ENCODE data around the gene PLIN3. TPM values are rescaled to one million over a fixed set of nuclear protein-coding genes. Genes with fewer than 3 reads are reported as not detected.
A peak's percentile ranks its signal among the peaks of the same experiment; 100 is the strongest.
"Not testable (repeated sequence)": the region's sequence is repeated elsewhere in the genome, so short reads cannot be mapped to it uniquely, and the experiment has no call there.

PLIN3 gene
- total and polyA plus RNA-seq, 2 experiments from 2014 or later = 38.0 to 59.9 TPM

DNA sequence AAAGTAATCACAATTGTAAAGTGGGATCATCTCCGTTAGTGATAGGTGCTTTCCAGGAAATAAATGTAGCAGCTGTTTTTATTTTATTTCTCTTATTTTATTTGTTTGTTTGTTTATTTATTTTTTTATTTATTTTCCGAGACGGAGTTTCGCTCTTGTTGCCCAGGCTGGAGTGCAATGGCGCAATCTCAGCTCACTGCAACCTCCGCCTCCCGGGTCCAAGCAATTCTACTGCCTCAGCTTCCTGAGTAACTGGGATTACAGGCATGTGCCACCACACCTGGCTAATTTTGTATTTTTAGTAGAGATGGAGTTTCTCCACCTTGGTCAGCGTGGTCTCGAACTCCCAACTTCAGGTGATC, 35.5 kb downstream of the PLIN3 start:
- not testable (repeated sequence) for H3K27ac ChIP-seq (ENCODE audit: low read depth); H3K9me2 ChIP-seq (ENCODE audit: insufficient read depth); DNase-seq (ENCODE audit: low spot score); H3F3A ChIP-seq (replicated peaks; ENCODE audit: low read depth); ATAC-seq; H3K36me3 Mint-ChIP-seq (ENCODE audit: low read depth); H4K20me1 ChIP-seq (replicated peaks; ENCODE audit: insufficient read depth); H3K36me3 ChIP-seq (ENCODE audit: insufficient read depth); H3K79me2 ChIP-seq (replicated peaks; ENCODE audit: insufficient read depth); H3K4me1 Mint-ChIP-seq; H3K9me3 Mint-ChIP-seq; H3K4me1 ChIP-seq (ENCODE audit: insufficient read depth); H3K27ac Mint-ChIP-seq
- H3K4me2 ChIP-seq = peak overlapping the region; percentile 87
- H3K27me3 ChIP-seq (ENCODE audit: insufficient read depth) = peaks cover 27% of the 10 kb centered on the region
- Mint-ChIP-seq H3K27me3 (ENCODE audit: insufficient read depth, low read depth, poor library complexity) (peaks cover 18% of the 10 kb centered on the region), H3K4me3 (peak overlapping the region; percentile 69)
- peak overlapping the region; percentile 71 for H3K4me3 ChIP-seq
- peak overlapping the region; percentile 98 for H2AFZ ChIP-seq

DNA sequence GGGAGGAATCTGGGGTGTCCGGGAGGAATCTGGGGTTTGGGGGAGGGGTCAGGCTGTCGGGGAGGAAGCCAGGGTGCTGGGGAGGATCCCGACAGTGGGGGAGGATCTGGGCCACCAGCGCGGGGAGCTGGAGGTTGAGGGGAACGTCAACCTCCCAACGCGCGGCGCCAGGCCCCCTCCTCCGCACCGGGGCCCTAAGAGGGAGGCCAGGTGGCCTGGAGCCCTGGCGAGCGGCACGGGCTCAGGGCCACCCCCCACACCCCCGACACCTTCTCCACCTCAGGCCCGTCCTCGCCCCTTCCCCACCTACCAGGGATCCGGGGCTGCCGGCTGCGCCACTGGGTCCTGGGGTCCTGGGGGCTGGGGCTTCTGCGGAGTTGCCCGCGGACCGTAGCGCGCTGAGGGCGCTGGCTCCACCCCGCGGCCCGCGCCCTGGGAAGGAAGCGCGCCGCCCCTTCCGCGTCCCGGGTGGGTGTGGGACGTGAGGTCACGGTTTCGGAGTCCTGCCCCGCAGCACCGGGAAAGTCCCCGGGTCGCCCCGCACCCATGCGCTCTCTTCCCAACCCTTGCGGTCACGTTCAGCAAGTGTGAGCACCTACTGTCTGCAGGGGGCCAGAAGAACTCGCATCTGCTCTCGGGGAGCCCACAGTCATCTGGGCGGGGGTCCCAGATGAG, 36.0 kb downstream of the PLIN3 start, which contains the start of gene TICAM1:
Gene TICAM1 (minus strand): TSS at position 409 of the 675 bp plus-strand sequence. CDS start 13,335 bp downstream, outside the sequence.
- Histone ChIP-seq H3K4me1 (ENCODE audit: insufficient read depth) (no peaks in the 10 kb centered on the region), H4K20me1 (replicated peaks; ENCODE audit: insufficient read depth) (no peaks in the 10 kb centered on the region; the same call in 1 of the 2 replicates), H3K27me3 (ENCODE audit: insufficient read depth) (peaks cover 27% of the 10 kb centered on the region), H3K27ac (ENCODE audit: low read depth) (no peak within 1 kb of the TSS), H3K4me3 (peak within 1 kb of the TSS; percentile 71), H3K4me2 (peak within 1 kb of the TSS; percentile 87), H3K36me3 (ENCODE audit: insufficient read depth) (no peaks in the 10 kb centered on the region), H3F3A (replicated peaks; ENCODE audit: low read depth) (no peaks in the 10 kb centered on the region; the same call in 1 of the 2 replicates), H3K79me2 (replicated peaks; ENCODE audit: insufficient read depth) (no peaks in the 10 kb centered on the region), H2AFZ (peak within 1 kb of the TSS; percentile 98), H3K9me2 (ENCODE audit: insufficient read depth) (no peaks in the 10 kb centered on the region)
- Mint-ChIP-seq H3K9me3 (no peaks in the 10 kb centered on the region), H3K27ac (no peak within 1 kb of the TSS), H3K4me1 (no peaks in the 10 kb centered on the region), H3K4me3 (peak within 1 kb of the TSS; percentile 69), H3K36me3 (ENCODE audit: low read depth) (no peaks in the 10 kb centered on the region), H3K27me3 (ENCODE audit: insufficient read depth, low read depth, poor library complexity) (peaks cover 16% of the 10 kb centered on the region)
- ATAC-seq = peak; percentile 84
- peak; percentile 35 for TF ChIP-seq EZH2 (IDR thresholded peaks at IDR 0.05; ENCODE audit: low read depth, unreplicated experiment)
- TF ChIP-seq POLR2AphosphoS5 (IDR thresholded peaks at IDR 0.05; ENCODE audit: low read depth) = no peak
- TF ChIP-seq ZNF114 (CRISPR knock-in tag; IDR thresholded peaks at IDR 0.05) = no peak
- peak; percentile 45 for DNase-seq (ENCODE audit: low spot score)

DNA sequence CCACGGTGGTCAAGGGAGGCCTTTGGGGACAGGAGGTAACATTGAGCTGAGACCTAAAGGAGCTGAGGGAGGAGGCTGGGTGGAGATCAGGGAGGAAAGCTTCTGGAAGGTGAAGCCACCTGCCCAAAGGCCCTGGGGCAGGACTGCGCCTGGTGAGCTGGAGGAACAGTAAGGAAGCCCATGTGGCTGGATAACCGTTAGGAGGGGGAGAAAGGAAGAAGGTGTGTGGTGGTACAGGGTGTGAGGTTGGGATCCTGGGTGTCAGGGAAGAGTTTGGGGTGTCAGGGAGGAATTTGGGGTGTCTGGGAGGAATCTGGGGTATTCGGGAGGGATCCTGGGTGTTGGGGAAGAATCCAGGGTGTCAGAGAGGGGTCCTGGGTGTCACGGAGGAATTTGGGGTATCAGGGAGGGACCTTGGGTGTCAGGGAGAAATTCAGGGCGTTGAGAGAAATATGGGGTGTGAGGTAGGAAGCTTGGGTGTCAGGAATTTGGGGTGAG, 36.6 kb downstream of the PLIN3 start:
- no peaks in the 10 kb centered on the region for H3K36me3 ChIP-seq (ENCODE audit: insufficient read depth)
- ATAC-seq (no peak), DNase-seq (ENCODE audit: low spot score) (no peak)
- H3F3A ChIP-seq (replicated peaks; ENCODE audit: low read depth) = no peaks in the 10 kb centered on the region; the same call in 1 of the 2 replicates
- no peaks in the 10 kb centered on the region for H3K79me2 ChIP-seq (replicated peaks; ENCODE audit: insufficient read depth)
- no peak overlapping the region for H3K27ac Mint-ChIP-seq
- TF ChIP-seq CTCF (conservative IDR thresholded peaks at IDR 0.05; ENCODE audit: low read depth in 2 of 2) (no peak), NANOG (IDR thresholded peaks at IDR 0.05; ENCODE audit: borderline replicate concordance) (no peak)
- peak overlapping the region; percentile 87 for H3K4me2 ChIP-seq
- H3K36me3 Mint-ChIP-seq (ENCODE audit: low read depth) = no peaks in the 10 kb centered on the region
- H3K27me3 ChIP-seq (ENCODE audit: insufficient read depth) = peaks cover 27% of the 10 kb centered on the region
- H4K20me1 ChIP-seq (replicated peaks; ENCODE audit: insufficient read depth) = no peaks in the 10 kb centered on the region; the same call in 1 of the 2 replicates
- no peaks in the 10 kb centered on the region for H3K9me2 ChIP-seq (ENCODE audit: insufficient read depth)
- peaks cover 16% of the 10 kb centered on the region for H3K27me3 Mint-ChIP-seq (ENCODE audit: insufficient read depth, low read depth, poor library complexity)
- peak overlapping the region; percentile 98; the same call in 1 of the 2 replicates for H2AFZ ChIP-seq
- peak overlapping the region; percentile 71; the same call in 1 of the 2 replicates for H3K4me3 ChIP-seq
- H3K4me3 Mint-ChIP-seq = peak overlapping the region; percentile 69
- H3K4me1 Mint-ChIP-seq = no peaks in the 10 kb centered on the region
- no peaks in the 10 kb centered on the region for H3K4me1 ChIP-seq (ENCODE audit: insufficient read depth)
- no peak overlapping the region for H3K27ac ChIP-seq (ENCODE audit: low read depth)
- no peaks in the 10 kb centered on the region for H3K9me3 Mint-ChIP-seq

Measured in GM23338 (cell line).